ENCODE results near the gene FARP1.

Gene FARP1

GRCh38 chr13:98474292-98474691, 331.4 kb downstream of the FARP1 start:
- no peak for DNase-seq

DNA sequence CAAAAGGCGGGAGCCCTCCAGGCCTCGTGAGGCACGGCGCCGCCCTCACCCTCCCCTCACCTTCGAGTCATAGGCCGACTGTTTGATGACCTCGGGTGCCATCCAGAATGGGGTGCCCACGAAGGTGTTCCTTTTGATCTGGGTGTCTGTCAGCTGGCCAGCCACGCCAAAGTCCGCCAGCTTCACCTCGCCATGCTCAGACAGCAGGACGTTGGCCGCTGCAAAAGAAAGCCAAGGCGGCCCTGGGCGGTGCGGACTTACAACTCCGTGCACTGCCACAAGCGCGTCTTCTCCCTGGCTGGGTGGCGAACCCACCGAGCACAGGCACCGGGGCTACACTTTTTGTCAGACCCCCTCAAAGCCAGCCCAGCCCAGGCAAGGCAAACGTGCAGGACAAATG, 331.9 kb downstream of the FARP1 start:
- no peak for DNase-seq

DNA sequence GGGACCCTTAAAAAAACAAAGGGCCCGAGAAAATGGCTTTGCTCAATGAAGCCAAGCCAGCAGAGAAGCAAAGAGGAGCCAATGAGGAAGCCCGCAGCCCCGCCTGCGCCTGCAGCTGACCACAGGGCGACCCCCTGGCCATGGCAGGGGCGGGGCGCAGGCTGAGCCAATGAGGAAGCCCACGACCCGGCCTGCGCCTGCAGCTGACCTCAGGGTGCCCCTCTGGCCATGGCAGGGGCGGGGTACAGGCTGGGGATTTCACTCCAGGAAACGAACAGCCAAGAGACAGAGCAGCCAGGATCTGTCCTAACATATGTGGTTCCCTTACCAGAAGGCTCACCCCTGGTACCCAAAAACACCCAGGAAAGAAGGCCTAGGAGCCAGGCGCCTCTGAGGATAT, 332.6 kb downstream of the FARP1 start:
- DNase-seq = no peak

DNA sequence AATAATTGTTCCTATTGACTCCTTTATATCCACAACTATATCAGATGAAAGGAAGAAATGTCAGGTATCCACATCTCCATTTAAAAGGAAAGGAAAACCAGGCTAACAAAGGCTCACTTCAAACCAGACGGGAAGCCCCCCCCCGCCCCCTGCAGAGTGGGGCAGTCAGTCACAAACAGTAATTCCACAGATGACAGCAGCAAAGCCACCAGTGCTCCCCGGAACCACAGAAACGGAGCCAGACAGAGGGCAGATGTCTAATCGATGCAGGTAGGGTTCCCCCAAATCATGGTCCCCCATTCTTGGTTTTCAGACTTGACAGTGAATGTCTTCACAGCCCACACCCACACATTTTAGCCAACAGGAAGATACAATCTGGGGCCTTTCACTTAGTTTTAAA, 333.2 kb downstream of the FARP1 start:
- DNase-seq = peak; percentile 72

DNA sequence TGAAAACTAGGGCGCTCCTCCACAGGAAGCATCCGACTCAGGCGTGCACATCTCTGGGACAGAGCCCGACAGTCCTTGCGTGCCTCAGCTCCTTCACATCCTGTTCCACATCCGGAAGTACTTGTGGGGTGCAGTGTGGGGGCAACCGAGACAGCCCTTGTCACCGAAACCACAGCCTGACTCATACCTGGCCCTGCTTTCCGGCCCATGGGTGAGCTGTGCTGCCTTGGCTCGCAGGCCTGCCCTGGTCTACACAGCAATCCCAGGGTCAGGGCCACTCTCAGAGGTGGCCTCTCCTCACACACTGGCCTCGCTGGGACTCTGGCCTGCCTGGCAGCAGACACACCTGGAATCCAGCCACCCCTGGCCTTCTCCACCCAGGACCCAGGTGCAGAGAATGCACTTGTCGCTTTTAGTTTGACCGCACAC, 333.7 kb downstream of the FARP1 start:
- DNase-seq = peak; percentile 95

GRCh38 chr13:98478189-98479129, 335.6 kb downstream of the FARP1 start:
- DNase-seq = peak; percentile 64

GRCh38 chr13:98479496-98480003, 336.7 kb downstream of the FARP1 start:
- DNase-seq = no peak

DNA sequence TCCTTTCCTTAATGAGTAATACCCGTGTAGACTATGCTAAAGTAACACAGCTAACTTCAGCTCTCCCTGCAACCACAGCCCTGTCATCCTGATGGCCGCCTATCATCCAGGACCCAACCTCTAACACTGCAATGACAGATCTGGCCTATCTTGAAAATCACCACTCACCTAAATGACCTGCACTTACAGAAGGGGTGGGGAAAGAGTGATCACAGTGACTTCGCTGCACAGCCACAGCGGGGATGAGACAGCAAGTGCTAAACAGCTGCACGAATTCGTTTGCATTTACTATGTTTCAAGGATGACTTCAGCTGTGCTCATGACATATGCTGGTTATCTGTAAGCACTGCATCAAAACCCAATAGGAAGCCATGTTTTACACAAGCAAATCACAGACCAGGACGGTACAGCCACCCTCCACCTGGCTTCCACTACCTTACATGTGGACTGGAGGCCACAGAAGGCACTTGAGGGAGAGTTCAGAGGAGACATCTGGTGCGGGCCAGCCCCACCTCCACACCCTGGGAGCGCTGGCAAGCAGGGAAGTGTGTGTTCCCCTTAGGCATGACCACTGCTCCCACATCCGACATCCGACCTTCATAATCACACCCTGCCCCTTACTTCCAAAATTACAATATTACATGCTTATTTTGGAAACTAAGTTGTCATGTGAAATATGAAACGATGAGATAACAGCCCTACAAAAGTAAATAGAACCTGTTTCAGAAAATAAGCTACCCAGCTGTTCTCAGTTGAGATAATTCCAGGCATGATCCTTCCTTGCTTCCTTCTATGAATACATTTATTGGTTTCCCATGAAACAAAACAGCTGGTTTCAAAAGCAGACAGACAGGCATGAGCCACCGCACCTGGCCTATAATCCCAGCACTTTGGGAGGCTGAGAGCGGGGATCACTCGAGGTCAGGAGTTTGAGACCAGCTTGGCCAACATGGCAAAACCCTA, 338.3 kb downstream of the FARP1 start:
- DNase-seq = peak; percentile 78

GRCh38 chr13:98482476-98483444, 339.9 kb downstream of the FARP1 start:
- no peak for DNase-seq

GRCh38 chr13:98483601-98484288, 340.9 kb downstream of the FARP1 start:
- DNase-seq = no peak

DNA sequence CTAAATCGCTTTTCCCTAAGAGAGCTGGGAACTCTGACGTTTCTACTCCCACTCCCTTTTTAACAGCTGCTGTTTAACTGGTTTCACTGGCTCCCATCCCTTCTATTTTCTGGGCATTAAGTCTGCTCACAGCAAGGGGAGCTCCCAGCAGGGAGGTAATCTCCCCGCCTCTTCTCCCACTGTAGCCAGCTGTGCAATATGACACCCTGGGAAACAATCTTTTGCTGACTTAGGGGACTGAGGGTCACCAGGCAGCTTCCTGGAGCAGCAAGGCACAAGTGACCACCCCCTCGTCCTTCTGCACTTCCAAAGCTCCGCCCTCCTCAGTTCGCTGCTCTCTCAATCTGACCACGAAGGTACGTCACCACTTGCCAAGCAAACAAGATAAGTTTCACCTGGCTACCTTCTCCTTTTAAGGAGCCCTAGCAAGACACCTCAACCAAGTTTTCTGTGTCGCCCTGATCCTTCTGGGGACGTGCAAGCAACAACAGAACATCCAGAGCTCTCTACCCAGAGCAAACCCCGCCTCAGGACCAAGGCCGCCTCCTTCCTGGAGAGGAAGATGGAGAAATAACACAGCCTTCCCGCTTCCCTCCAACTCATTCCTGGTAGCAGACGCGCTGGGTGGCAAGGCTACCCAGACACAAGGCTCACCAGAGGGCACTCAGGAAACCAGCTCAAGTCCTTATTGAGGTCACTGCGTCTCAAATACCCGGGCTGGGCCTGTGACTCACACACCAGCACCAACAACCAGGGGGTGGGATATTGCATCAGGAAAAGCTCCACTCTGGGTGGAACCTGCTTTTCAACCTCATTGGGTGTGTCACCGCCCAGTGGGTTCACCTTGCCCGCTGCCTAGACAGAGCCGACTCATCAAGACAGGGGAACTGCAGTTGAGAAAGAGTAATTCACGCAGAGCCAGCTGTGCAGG, 341.7 kb downstream of the FARP1 start:
- peak; percentile 78 for DNase-seq

- DNase-seq = no peak
Observed at GRCh38 chr13:98485561-98485960, 342.7 kb downstream of the FARP1 start.

- DNase-seq = no peak
Observed at GRCh38 chr13:98486412-98486811, 343.5 kb downstream of the FARP1 start.

GRCh38 chr13:98487016-98487415, 344.1 kb downstream of the FARP1 start:
- DNase-seq = no peak

DNA sequence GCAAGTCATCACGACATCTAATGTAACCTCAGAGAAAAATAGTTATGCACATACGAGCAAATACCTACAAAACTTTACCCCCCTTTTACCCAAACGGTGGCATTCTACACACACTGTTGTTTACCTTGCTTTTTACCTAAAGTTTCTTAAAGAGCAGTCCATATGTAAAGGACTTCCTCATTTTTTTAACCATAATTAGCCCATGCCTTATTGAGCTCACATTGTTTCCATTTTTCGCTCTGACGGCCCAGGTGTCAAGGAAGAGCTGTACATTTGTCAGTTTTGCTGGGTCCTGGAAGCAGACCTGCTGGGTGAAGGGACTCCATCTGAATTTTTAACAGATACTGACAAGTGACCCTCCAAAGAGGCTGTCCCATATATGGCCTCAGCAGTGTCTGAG, 344.6 kb downstream of the FARP1 start:
- no peak for DNase-seq

DNA sequence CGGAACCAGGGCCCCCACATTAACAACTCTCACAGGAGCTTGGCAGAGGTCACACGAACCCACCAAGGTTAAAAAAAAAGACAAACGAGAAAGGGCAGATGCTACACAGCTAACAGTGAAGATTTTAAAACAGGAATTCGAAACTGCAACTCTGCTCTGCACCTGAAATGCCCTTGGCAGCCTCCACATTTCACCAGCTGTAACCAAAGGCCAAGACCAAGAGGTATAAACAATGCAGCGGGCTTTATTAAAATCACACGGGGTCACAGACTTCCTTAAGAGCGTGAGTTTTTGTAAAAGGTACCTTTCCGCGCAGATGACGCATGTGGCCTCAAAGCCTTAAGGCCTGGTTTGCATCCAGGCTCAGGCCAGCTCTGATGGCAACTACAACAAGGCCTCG, 345.8 kb downstream of the FARP1 start:
- no peak for DNase-seq

DNA sequence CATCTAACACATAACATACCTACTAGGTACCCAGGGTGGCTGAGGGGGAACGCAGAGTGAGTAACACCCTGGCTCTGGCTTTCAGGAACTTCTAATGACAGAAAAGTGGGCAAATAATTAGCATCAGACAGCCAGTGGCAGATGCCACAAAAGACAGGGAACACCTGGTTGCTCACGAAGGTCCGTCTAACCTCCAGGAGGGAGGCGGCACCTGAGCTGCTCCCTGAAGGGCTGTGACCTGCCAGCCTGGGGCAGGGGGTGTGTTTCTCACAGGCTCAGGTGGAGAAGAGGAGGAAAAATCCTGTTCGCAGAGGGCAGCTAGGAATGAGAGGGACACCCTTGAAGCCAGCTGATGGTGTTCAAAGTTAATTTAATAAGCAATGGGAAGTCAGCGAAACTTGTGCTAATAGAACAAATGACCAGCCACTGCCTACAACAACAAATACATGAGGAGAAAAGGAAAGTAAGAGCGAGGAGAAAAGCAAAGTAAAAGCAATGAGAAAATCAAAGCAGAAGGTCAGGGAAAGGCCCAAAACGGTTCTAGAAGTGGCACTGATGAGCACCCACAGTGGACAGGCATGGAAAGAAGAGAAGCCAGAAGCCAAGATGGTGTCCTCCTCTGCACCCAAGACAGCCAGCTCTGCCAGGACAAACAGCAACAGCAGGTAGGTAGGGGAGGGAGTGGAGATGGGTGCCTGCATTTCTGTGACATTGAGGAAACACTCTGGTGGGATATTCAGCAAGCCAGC, 346.7 kb downstream of the FARP1 start:
- no peak for DNase-seq

DNA sequence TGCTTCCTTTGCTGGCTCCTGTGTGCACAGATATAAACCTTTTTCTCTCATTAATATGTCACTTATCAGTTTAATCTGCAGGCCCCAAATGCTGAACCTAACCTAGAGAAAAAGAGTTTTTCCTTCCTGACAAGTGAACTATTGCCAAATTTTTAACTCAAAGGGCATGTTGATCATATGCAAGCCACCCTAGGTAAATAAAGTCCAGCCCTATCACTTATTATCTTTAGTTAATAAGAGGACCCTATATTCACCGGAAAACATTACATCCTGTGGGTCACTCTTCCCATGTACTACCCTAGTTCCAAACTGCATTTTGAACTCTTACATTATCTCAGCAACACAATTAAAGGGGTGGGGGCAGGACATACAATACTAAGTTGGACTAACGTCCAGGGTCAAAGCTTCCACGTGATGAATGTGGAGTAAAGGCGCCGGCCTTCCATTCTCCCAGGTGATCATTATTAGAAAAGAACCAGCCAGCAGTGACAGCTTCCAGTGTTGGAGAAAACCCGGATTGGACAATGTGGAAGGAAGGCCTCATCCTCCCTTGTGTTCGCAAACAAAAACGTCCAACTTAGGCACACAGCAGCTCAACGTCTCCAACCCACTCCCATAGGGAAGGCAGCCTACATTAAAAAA, 347.4 kb downstream of the FARP1 start:
- DNase-seq = no peak

GRCh38 chr13:98490866-98491265, 348.0 kb downstream of the FARP1 start:
- no peak for DNase-seq
